Measurements from ENCODE around the gene FBXL19. TPM values are rescaled to one million over a fixed set of nuclear protein-coding genes. Genes with fewer than 3 reads are reported as not detected.

The FBXL19 gene
- total RNA-seq, 1 experiment from 2014 or later: 84.3 TPM

DNA sequence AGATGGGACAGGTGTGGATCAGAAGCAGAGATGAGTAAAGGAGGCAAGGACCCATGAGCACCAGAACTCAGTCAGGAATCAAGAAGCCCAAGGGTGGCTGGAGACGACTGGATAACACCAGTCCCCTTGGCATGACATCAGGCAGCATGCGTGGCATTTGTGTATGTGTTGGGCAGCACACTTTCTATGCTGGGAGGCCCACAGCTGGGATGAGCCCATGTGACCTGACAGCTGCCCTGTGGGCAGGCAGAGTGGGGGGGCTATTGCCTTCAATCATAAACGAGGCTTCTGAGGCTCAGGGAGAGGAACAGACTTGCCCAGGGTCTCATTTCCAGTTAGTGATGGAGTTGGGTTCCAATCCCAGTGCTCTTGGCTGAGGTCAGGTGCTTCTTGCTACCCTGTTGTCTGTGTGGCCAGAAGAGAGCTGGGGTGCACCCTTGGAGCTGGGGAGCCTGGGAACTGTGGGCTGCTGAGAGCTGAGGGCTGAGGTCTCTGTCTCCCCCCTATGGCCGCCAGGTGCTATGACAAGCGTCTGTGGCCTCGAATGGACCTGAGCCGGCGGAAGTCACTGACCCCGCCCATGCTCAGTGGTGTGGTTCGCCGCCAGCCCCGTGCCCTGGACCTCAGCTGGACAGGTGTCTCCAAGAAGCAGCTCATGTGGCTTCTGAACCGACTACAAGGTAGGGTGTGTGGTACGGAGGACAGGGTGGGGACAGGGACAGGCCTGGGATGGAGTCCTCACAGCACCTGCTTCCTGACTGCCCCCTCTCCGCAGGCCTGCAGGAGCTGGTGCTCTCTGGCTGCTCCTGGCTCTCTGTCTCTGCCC, 18.4 kb downstream of the FBXL19 start (continued):
- TF ChIP-seq, protein P1, sequence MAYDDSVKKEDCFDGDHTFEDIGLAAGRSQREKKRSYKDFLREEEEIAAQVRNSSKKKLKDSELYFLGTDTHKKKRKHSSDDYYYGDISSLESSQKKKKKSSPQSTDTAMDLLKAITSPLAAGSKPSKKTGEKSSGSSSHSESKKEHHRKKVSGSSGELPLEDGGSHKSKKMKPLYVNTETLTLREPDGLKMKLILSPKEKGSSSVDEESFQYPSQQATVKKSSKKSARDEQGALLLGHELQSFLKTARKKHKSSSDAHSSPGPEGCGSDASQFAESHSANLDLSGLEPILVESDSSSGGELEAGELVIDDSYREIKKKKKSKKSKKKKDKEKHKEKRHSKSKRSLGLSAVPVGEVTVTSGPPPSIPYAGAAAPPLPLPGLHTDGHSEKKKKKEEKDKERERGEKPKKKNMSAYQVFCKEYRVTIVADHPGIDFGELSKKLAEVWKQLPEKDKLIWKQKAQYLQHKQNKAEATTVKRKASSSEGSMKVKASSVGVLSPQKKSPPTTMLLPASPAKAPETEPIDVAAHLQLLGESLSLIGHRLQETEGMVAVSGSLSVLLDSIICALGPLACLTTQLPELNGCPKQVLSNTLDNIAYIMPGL (CRISPR knock-in tag; IDR thresholded peaks at IDR 0.05): peak; percentile 48; the same call in 1 of the 2 replicates
- TF ChIP-seq USF2 (CRISPR knock-in tag; IDR thresholded peaks at IDR 0.05): peak; percentile 56
- TF ChIP-seq, protein P2, sequence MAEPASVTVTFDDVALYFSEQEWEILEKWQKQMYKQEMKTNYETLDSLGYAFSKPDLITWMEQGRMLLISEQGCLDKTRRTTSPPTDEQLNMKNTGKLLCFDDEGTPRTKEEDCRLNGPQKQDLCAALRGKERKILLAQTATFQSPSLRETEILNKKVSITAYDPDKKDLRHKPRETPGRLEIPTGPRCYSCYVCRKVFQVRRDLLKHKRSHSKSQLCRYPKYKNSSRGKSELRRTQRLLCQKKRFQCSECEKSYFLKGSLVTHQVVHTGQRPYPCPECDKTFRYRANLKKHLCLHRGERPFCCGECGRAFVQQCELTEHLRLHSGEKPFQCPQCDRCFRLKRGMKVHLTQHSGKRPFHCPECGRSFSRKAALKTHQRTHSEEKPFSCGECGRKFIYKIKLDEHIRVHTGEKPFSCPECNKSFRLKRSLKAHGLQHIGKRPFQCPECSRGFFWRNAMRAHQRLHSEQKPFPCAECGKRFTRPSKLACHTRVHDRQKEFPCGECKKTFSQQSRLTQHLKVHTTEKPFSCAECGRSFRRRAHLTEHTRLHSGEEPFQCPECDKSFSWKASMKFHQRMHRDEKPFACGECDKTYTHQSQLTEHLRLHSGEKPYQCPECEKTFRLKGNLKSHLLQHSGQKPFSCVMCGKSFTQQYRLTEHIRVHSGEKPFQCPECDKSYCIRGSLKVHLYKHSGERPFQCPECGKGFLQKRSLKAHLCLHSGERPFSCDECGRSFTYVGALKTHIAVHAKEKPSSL (CRISPR knock-in tag; conservative IDR thresholded peaks at IDR 0.05): no peak

DNA sequence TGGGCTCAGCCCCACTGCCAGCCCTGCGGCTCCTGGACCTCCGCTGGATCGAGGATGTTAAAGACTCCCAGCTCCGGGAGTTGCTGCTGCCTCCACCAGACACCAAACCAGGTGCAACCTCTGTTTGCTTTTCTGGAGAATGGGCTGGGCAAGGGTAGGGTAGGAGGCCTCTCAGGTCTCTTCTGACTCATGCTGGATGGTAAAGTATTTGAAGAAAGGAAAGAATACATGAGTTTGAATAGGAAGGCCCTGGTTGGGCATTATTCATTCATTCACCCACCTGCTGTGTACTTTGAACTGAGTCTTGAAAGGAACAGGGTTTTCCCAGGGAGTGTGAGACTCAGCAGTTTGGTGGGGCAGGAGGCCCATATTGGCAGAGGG, 19.0 kb downstream of the FBXL19 start:
- no peak for ATAC-seq

GRCh38 chr16:30944352-30944751, 21.0 kb downstream of the FBXL19 start:
- no peak overlapping the region for H3K4me3 Mint-ChIP-seq
- peaks cover 18% of the 10 kb centered on the region for H3K4me1 Mint-ChIP-seq
- peaks cover 37% of the 10 kb centered on the region for H3K36me3 Mint-ChIP-seq
- H3K27me3 Mint-ChIP-seq (ENCODE audit: low read depth): no peaks in the 10 kb centered on the region
- no peak overlapping the region for H3K27ac Mint-ChIP-seq
- DNase-seq (ENCODE audit: low spot score): no peak
- CTCF ChIA-PET: no interaction called here
- no peak for ATAC-seq
- no peaks in the 10 kb centered on the region for H3K9me3 Mint-ChIP-seq
- no peak for TF ChIP-seq OVOL2 (CRISPR knock-in tag; IDR thresholded peaks at IDR 0.05; ENCODE audit: borderline replicate concordance)
- no peak for TF ChIP-seq SMAD3 (CRISPR knock-in tag; IDR thresholded peaks at IDR 0.05; ENCODE audit: borderline replicate concordance)
- TF ChIP-seq, protein P3, sequence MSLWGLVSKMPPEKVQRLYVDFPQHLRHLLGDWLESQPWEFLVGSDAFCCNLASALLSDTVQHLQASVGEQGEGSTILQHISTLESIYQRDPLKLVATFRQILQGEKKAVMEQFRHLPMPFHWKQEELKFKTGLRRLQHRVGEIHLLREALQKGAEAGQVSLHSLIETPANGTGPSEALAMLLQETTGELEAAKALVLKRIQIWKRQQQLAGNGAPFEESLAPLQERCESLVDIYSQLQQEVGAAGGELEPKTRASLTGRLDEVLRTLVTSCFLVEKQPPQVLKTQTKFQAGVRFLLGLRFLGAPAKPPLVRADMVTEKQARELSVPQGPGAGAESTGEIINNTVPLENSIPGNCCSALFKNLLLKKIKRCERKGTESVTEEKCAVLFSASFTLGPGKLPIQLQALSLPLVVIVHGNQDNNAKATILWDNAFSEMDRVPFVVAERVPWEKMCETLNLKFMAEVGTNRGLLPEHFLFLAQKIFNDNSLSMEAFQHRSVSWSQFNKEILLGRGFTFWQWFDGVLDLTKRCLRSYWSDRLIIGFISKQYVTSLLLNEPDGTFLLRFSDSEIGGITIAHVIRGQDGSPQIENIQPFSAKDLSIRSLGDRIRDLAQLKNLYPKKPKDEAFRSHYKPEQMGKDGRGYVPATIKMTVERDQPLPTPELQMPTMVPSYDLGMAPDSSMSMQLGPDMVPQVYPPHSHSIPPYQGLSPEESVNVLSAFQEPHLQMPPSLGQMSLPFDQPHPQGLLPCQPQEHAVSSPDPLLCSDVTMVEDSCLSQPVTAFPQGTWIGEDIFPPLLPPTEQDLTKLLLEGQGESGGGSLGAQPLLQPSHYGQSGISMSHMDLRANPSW (CRISPR knock-in tag; conservative IDR thresholded peaks at IDR 0.05; ENCODE audit: low read depth): no peak
- no peak for TF ChIP-seq ZNF396 (CRISPR knock-in tag; IDR thresholded peaks at IDR 0.05; ENCODE audit: borderline replicate concordance)
- TF ChIP-seq, protein P4, sequence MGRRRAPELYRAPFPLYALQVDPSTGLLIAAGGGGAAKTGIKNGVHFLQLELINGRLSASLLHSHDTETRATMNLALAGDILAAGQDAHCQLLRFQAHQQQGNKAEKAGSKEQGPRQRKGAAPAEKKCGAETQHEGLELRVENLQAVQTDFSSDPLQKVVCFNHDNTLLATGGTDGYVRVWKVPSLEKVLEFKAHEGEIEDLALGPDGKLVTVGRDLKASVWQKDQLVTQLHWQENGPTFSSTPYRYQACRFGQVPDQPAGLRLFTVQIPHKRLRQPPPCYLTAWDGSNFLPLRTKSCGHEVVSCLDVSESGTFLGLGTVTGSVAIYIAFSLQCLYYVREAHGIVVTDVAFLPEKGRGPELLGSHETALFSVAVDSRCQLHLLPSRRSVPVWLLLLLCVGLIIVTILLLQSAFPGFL (CRISPR knock-in tag; IDR thresholded peaks at IDR 0.05; ENCODE audit: borderline replicate concordance): no peak
- no peak for TF ChIP-seq PRRX2 (CRISPR knock-in tag; IDR thresholded peaks at IDR 0.05)
- no peak for TF ChIP-seq MXD4 (CRISPR knock-in tag; IDR thresholded peaks at IDR 0.05; ENCODE audit: borderline replicate concordance)
- no peak for TF ChIP-seq E2F4 (CRISPR knock-in tag; IDR thresholded peaks at IDR 0.05; ENCODE audit: borderline replicate concordance, low read depth)
- POLR2A ChIA-PET: interaction anchor here (0.7 kb wide), 1 partner anchor 10 kb away, joined by 3 read pairs; no protein-coding TSS in a partner anchor

More for the DNA sequence above, 19.0 kb downstream of the FBXL19 start:
- TF ChIP-seq FOXK1 (CRISPR knock-in tag; IDR thresholded peaks at IDR 0.05) (no peak), ZNF671 (CRISPR knock-in tag; IDR thresholded peaks at IDR 0.05) (no peak), PRRX2 (CRISPR knock-in tag; IDR thresholded peaks at IDR 0.05) (no peak), ZNF263 (CRISPR knock-in tag; IDR thresholded peaks at IDR 0.05; ENCODE audit: low read depth) (no peak), ZNF232 (CRISPR knock-in tag; IDR thresholded peaks at IDR 0.05) (no peak), ELF4 (CRISPR knock-in tag; IDR thresholded peaks at IDR 0.05; ENCODE audit: low read depth) (no peak), ZBTB21 (CRISPR knock-in tag; IDR thresholded peaks at IDR 0.05; ENCODE audit: borderline replicate concordance) (no peak)
- TF ChIP-seq, protein P5, sequence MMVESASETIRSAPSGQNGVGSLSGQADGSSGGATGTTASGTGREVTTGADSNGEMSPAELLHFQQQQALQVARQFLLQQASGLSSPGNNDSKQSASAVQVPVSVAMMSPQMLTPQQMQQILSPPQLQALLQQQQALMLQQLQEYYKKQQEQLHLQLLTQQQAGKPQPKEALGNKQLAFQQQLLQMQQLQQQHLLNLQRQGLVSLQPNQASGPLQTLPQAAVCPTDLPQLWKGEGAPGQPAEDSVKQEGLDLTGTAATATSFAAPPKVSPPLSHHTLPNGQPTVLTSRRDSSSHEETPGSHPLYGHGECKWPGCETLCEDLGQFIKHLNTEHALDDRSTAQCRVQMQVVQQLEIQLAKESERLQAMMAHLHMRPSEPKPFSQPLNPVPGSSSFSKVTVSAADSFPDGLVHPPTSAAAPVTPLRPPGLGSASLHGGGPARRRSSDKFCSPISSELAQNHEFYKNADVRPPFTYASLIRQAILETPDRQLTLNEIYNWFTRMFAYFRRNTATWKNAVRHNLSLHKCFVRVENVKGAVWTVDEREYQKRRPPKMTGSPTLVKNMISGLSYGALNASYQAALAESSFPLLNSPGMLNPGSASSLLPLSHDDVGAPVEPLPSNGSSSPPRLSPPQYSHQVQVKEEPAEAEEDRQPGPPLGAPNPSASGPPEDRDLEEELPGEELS (CRISPR knock-in tag; IDR thresholded peaks at IDR 0.05): no peak
- H3K27ac Mint-ChIP-seq: no peak overlapping the region
- no peak overlapping the region for H3K4me3 Mint-ChIP-seq
- H3K9me3 Mint-ChIP-seq: no peaks in the 10 kb centered on the region
- no peaks in the 10 kb centered on the region for H3K27me3 Mint-ChIP-seq (ENCODE audit: low read depth)
- peaks cover 18% of the 10 kb centered on the region for H3K4me1 Mint-ChIP-seq
- no peak for DNase-seq (ENCODE audit: low spot score)
- ChIA-PET CTCF (interaction anchor here (0.6 to 4.2 kb wide), 31 partner anchors 8 to 850 kb away, joined by 3 to 79 read pairs (median 4); partner anchors contain the start of genes CTF1, FBRS, FBXL19 and HSD3B7), POLR2A (interaction anchor here (1.0 to 1.3 kb wide), 4 partner anchors 12 to 68 kb away, joined by 3 to 8 read pairs (median 4); partner anchors contain the start of gene FBXL19)
- peaks cover 44% of the 10 kb centered on the region for H3K36me3 Mint-ChIP-seq

Measured in WTC11 (cell line).